ENCODE results near the gene IL36B. TPM values are rescaled to one million over a fixed set of nuclear protein-coding genes. Genes with fewer than 3 reads are reported as not detected.
"Not testable (repeated sequence)": the region's sequence is repeated elsewhere in the genome, so short reads cannot be mapped to it uniquely, and the experiment has no call there.

The IL36B gene
- polyA plus RNA-seq, 1 donor (not counting 4 experiments of a cell fraction or from before 2014, with no cell fraction given), result 0.21 TPM

GRCh38 chr2:113098532-113098931, 45.9 kb upstream of the IL36B start:
- H3K9me3 ChIP-seq (ENCODE audit: control insufficient read depth, low read depth, low read length), result no peaks in the 10 kb centered on the region
- dilution Hi-C loops (cut with MboI; ENCODE audit: extremely low pct_ligation_motif_present, low sequenced_read_pairs), result no loop called here
- no peaks in the 10 kb centered on the region for H4K20me1 ChIP-seq (ENCODE audit: control insufficient read depth, extremely low read depth, insufficient read depth, low read length)
- no peaks in the 10 kb centered on the region for H3K36me3 ChIP-seq (ENCODE audit: control insufficient read depth in 2 of 2, extremely low read depth in 1 of 2, insufficient read depth in 2 of 2, low read length in 2 of 2)
- no peak overlapping the region for H2AFZ ChIP-seq (ENCODE audit: control insufficient read depth, low read length)
- FAIRE-seq (no peak), DNase-seq (ENCODE audit: low read depth, low spot score) (no peak)
- H3K9ac ChIP-seq (ENCODE audit: control insufficient read depth, extremely low read depth, insufficient read depth, low read length), result no peak overlapping the region
- no peak for TF ChIP-seq CTCF (optimal IDR thresholded peaks at IDR 0.05 in 1 of 3, IDR thresholded peaks at IDR 0.05 in 1 of 3, conservative IDR thresholded peaks at IDR 0.05 in 1 of 3; ENCODE audit: extremely low read depth in 1 of 3, insufficient read depth in 2 of 3, low read length in 3 of 3)
- TF ChIP-seq EZH2 (IDR thresholded peaks at IDR 0.05; ENCODE audit: low read length), result no peak
- no peak overlapping the region for H3K27ac ChIP-seq (ENCODE audit: control insufficient read depth, insufficient read depth, low read length)
- no peaks in the 10 kb centered on the region for H3K4me1 ChIP-seq (ENCODE audit: control insufficient read depth, extremely low read depth, insufficient read depth, low read length)
- H3K79me2 ChIP-seq (ENCODE audit: control insufficient read depth, insufficient read depth, low read length), result no peaks in the 10 kb centered on the region
- H3K4me2 ChIP-seq (ENCODE audit: control insufficient read depth, extremely low read depth, insufficient read depth, low read depth, low read length), result no peak overlapping the region
- no peaks in the 10 kb centered on the region for H3K27me3 ChIP-seq (ENCODE audit: control insufficient read depth, extremely low read depth, insufficient read depth, low read length)
- H3K9me1 ChIP-seq (ENCODE audit: control insufficient read depth, extremely low read depth, insufficient read depth, low read length), result no peaks in the 10 kb centered on the region
- no peak overlapping the region for H3K4me3 ChIP-seq (ENCODE audit: control insufficient read depth in 2 of 3, extremely low read depth in 1 of 3, insufficient read depth in 2 of 3, low read depth in 1 of 3, low read length in 3 of 3)

GRCh38 chr2:113098041-113098440, 45.4 kb upstream of the IL36B start:
- dilution Hi-C loops (cut with MboI; ENCODE audit: extremely low pct_ligation_motif_present, low sequenced_read_pairs), result no loop called here
- H3K4me3 ChIP-seq (ENCODE audit: control insufficient read depth in 2 of 3, extremely low read depth in 1 of 3, insufficient read depth in 2 of 3, low read depth in 1 of 3, low read length in 3 of 3), result no peak overlapping the region
- no peaks in the 10 kb centered on the region for H3K36me3 ChIP-seq (ENCODE audit: control insufficient read depth in 2 of 2, extremely low read depth in 1 of 2, insufficient read depth in 2 of 2, low read length in 2 of 2)
- H3K9ac ChIP-seq (ENCODE audit: control insufficient read depth, extremely low read depth, insufficient read depth, low read length), result no peak overlapping the region
- H2AFZ ChIP-seq (ENCODE audit: control insufficient read depth, low read length), result no peak overlapping the region
- TF ChIP-seq EZH2 (IDR thresholded peaks at IDR 0.05; ENCODE audit: low read length) (no peak), CTCF (optimal IDR thresholded peaks at IDR 0.05 in 1 of 3, IDR thresholded peaks at IDR 0.05 in 1 of 3, conservative IDR thresholded peaks at IDR 0.05 in 1 of 3; ENCODE audit: extremely low read depth in 1 of 3, insufficient read depth in 2 of 3, low read length in 3 of 3) (no peak)
- no peak overlapping the region for H3K4me2 ChIP-seq (ENCODE audit: control insufficient read depth, extremely low read depth, insufficient read depth, low read depth, low read length)
- no peaks in the 10 kb centered on the region for H3K4me1 ChIP-seq (ENCODE audit: control insufficient read depth, extremely low read depth, insufficient read depth, low read length)
- H3K9me3 ChIP-seq (ENCODE audit: control insufficient read depth, low read depth, low read length), result no peaks in the 10 kb centered on the region
- DNase-seq (ENCODE audit: low read depth, low spot score), result no peak
- H4K20me1 ChIP-seq (ENCODE audit: control insufficient read depth, extremely low read depth, insufficient read depth, low read length), result no peaks in the 10 kb centered on the region
- no peak overlapping the region for H3K27ac ChIP-seq (ENCODE audit: control insufficient read depth, insufficient read depth, low read length)
- H3K79me2 ChIP-seq (ENCODE audit: control insufficient read depth, insufficient read depth, low read length), result no peaks in the 10 kb centered on the region
- H3K27me3 ChIP-seq (ENCODE audit: control insufficient read depth, extremely low read depth, insufficient read depth, low read length), result no peaks in the 10 kb centered on the region
- FAIRE-seq, result no peak
- H3K9me1 ChIP-seq (ENCODE audit: control insufficient read depth, extremely low read depth, insufficient read depth, low read length), result no peaks in the 10 kb centered on the region

GRCh38 chr2:113096842-113097618, 44.4 kb upstream of the IL36B start:
- FAIRE-seq; H3K4me2 ChIP-seq (ENCODE audit: control insufficient read depth, extremely low read depth, insufficient read depth, low read depth, low read length); H3K36me3 ChIP-seq (ENCODE audit: control insufficient read depth in 2 of 2, extremely low read depth in 1 of 2, insufficient read depth in 2 of 2, low read length in 2 of 2); H3K4me3 ChIP-seq (ENCODE audit: control insufficient read depth in 2 of 3, extremely low read depth in 1 of 3, insufficient read depth in 2 of 3, low read depth in 1 of 3, low read length in 3 of 3); H3K9ac ChIP-seq (ENCODE audit: control insufficient read depth, extremely low read depth, insufficient read depth, low read length); H3K9me3 ChIP-seq (ENCODE audit: control insufficient read depth, low read depth, low read length); H3K9me1 ChIP-seq (ENCODE audit: control insufficient read depth, extremely low read depth, insufficient read depth, low read length); H3K4me1 ChIP-seq (ENCODE audit: control insufficient read depth, extremely low read depth, insufficient read depth, low read length); H3K27ac ChIP-seq (ENCODE audit: control insufficient read depth, insufficient read depth, low read length); H3K79me2 ChIP-seq (ENCODE audit: control insufficient read depth, insufficient read depth, low read length); DNase-seq (ENCODE audit: low read depth, low spot score); H3K27me3 ChIP-seq (ENCODE audit: control insufficient read depth, extremely low read depth, insufficient read depth, low read length); H2AFZ ChIP-seq (ENCODE audit: control insufficient read depth, low read length); H4K20me1 ChIP-seq (ENCODE audit: control insufficient read depth, extremely low read depth, insufficient read depth, low read length); dilution Hi-C loops (cut with MboI; ENCODE audit: extremely low pct_ligation_motif_present, low sequenced_read_pairs): not testable (repeated sequence)

- FAIRE-seq; H3K36me3 ChIP-seq (ENCODE audit: control insufficient read depth in 2 of 2, extremely low read depth in 1 of 2, insufficient read depth in 2 of 2, low read length in 2 of 2); H3K79me2 ChIP-seq (ENCODE audit: control insufficient read depth, insufficient read depth, low read length); H3K27me3 ChIP-seq (ENCODE audit: control insufficient read depth, extremely low read depth, insufficient read depth, low read length); H3K4me1 ChIP-seq (ENCODE audit: control insufficient read depth, extremely low read depth, insufficient read depth, low read length); H3K27ac ChIP-seq (ENCODE audit: control insufficient read depth, insufficient read depth, low read length); H3K9ac ChIP-seq (ENCODE audit: control insufficient read depth, extremely low read depth, insufficient read depth, low read length); dilution Hi-C loops (cut with MboI; ENCODE audit: extremely low pct_ligation_motif_present, low sequenced_read_pairs); H2AFZ ChIP-seq (ENCODE audit: control insufficient read depth, low read length); H3K4me3 ChIP-seq (ENCODE audit: control insufficient read depth in 2 of 3, extremely low read depth in 1 of 3, insufficient read depth in 2 of 3, low read depth in 1 of 3, low read length in 3 of 3); H3K9me3 ChIP-seq (ENCODE audit: control insufficient read depth, low read depth, low read length); DNase-seq (ENCODE audit: low read depth, low spot score); H3K9me1 ChIP-seq (ENCODE audit: control insufficient read depth, extremely low read depth, insufficient read depth, low read length); H3K4me2 ChIP-seq (ENCODE audit: control insufficient read depth, extremely low read depth, insufficient read depth, low read depth, low read length); H4K20me1 ChIP-seq (ENCODE audit: control insufficient read depth, extremely low read depth, insufficient read depth, low read length): not testable (repeated sequence)
Observed at GRCh38 chr2:113096306-113096705, 43.6 kb upstream of the IL36B start.
